Measurements from ENCODE around the gene CEND1. TPM values are rescaled to one million over a fixed set of nuclear protein-coding genes. Genes with fewer than 3 reads are reported as not detected.
A peak's percentile ranks its signal among the peaks of the same experiment; 100 is the strongest.

CEND1 gene
- polyA plus RNA-seq, 4 donors, result 0.36 to 0.96 (median 0.54) TPM

- DNase-seq (ENCODE audit: low read depth in 4 of 4, low spot score in 3 of 4), result no peak
Observed at GRCh38 chr11:782264-783174, 7.4 kb downstream of the CEND1 start.

DNA sequence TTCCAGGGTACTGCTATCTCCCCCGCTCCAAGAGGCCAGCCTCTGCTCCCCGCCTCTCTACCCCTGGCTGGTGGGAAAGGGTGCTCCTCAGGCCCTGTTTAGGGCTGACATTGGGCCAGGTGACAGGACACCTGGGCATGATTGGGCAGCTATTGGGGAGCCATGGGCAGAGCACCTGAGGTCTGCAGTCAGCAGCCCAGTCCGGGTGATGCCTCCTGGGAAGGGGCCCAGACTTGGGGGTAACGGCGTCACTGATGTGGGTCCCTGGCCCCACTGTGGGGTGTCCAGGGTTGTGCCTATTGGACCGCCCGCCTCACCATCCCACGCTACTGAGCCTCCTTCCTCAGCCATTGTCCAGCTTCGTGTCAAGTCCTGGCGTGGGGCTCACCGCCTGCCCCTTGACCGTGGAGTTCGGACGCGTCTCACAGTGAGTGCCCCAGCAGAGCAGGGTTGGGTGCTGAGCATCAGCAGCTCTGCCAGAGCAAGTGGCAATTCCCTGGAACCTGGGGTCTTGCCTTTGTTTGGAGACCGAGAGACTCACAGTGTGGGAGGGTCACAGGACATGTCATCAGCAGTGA, 9.8 kb downstream of the CEND1 start:
- no peak for DNase-seq (ENCODE audit: low read depth in 4 of 4, low spot score in 3 of 4)

- DNase-seq (ENCODE audit: low read depth in 4 of 4, low spot score in 3 of 4), result no peak
Observed at GRCh38 chr11:778976-779954, 10.6 kb downstream of the CEND1 start.

- peak; percentile 80 to 84 (median 80) for DNase-seq (ENCODE audit: low read depth in 4 of 4, low spot score in 3 of 4)
Observed at GRCh38 chr11:777288-778255, 12.3 kb downstream of the CEND1 start, which contains the start of gene GATD1. Gene GATD1, minus strand, starts transcription at chr11:777487. Its CDS starts 25 bp downstream, at chr11:777462.

- DNase-seq (ENCODE audit: low read depth in 4 of 4, low spot score in 3 of 4), result no peak
Observed at GRCh38 chr11:776561-777287, 13.2 kb downstream of the CEND1 start.

DNA sequence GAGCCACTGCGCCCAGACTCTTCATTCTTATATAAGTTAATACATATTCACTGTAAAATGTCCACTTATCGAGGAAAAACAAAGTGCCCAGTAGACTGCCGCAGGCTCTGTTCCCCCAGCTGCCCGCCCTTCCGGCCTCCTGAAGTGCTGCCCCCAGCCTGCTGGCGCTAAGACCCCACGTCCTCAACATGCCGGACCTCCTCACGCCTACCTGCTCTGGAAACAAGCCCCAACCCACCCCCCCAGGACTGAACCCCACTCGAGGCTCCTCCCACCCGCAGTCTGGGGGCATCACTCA, 13.7 kb downstream of the CEND1 start:
- DNase-seq (ENCODE audit: low read depth in 4 of 4, low spot score in 3 of 4), result no peak

DNA sequence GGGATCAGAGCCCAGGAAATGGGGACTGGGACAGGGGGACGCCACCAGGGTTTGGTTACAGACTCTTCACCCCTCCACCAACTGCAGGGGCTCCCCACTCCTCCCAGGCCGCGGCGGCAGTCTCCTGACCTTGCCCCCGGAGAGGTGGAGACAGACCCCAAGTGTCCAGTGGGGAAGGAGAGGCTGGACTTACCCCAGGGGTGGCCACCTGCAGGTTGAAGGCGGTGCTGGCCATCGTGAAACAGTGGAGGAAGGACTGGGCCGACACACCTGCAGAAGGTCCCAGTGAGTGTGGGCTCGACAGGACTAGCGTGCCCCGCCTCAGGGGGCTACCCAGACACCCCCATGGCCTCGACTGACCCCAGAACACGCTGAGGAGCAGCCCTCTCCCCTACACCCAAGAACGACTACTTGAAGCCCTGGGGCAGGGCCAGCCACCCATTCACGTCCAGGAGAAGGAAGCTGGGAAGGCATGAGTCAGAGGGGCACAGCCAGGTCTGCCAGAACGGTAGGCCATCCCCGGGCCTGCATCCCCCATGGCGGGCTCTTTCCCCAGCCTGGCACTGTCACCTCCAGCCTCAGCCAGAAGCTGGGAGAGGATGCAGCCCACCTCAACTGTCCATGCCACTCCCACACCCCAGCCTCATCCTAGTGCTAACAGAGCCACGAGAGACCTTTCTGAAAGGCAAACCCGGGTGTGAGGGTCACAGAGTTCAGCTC, 14.9 kb downstream of the CEND1 start:
- DNase-seq (ENCODE audit: low read depth in 4 of 4, low spot score in 3 of 4), result no peak

- no peak for DNase-seq (ENCODE audit: low read depth in 4 of 4, low spot score in 3 of 4)
Observed at GRCh38 chr11:773830-774229, 16.1 kb downstream of the CEND1 start.

- DNase-seq (ENCODE audit: low read depth in 4 of 4, low spot score in 3 of 4), result no peak
Observed at GRCh38 chr11:773425-773824, 16.5 kb downstream of the CEND1 start.

DNA sequence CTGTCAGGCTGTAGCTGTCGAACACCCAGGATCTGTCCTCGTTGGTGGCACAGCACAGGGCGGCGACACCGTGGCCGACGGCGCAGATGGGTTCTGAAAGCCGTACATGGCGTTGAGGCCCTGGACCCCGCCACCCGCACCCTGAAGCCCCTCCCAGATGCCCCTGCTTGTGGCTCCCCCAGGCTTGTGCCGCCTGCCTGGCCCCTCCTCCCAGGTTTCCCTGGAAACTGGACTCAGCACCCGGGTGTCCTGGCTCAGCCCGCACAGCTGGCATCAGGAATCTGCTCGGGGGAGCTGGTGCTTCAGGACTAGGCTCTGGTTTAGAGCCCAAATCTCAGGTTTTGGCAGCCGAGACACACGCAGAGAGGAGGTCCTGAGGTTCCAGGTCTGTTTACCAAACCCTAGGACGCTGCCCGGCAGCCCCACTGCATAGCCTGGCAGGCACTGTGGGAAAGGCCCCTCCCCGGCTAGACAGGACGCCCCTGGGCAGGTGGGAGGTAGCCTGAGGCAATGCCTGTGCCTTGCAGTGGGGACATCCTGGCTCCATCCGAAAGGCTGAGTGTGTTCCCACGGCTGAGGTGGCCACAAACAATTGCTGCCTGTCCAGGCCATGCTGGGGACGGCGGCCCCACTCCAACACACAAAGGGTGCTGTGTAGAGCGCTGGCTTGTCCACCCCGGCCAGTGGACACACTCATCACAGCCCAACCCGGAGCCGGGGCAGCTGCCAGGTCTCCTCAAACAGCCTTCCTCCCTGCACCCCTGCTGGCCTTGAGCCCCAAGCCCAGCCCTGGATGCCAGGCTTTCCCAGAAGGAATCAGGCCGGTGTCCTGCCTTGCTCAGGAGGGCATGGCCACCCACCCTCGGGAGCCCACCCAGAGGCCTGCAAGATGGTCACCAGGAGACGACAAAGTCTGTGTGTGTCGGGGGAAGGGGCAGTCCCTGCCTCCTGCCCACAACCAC, 17.2 kb downstream of the CEND1 start:
- no peak for DNase-seq (ENCODE audit: low read depth in 4 of 4, low spot score in 3 of 4)

DNA sequence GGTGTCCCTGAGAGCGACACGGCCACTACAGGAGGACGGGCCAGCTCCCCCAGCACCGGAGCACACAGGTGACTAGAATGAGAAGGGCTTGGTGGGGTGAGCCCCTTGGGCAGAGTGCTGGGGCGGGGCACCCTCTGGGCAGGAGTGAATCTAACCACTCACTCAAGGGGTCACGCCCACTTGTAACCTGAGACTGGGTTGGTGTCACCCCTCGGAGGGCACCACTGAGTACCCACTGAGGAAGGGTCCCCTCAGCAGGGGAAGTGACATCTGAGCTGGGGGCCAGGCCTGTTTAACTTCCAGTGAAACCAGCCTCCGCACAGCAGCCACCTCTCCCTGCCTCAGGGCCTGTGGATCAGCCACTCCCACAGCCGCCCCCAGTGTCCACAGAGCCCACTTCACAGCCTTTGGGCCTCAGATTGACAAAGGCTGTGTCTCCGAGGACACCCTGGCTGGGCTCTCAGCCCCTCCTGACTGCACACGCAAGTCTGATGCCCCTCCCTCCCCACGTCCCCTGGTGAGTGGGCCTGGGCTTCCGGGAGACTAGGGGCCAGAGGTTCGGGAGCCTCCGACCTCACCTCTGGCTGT, 18.2 kb downstream of the CEND1 start:
- DNase-seq (ENCODE audit: low read depth in 4 of 4, low spot score in 3 of 4), result no peak

DNA sequence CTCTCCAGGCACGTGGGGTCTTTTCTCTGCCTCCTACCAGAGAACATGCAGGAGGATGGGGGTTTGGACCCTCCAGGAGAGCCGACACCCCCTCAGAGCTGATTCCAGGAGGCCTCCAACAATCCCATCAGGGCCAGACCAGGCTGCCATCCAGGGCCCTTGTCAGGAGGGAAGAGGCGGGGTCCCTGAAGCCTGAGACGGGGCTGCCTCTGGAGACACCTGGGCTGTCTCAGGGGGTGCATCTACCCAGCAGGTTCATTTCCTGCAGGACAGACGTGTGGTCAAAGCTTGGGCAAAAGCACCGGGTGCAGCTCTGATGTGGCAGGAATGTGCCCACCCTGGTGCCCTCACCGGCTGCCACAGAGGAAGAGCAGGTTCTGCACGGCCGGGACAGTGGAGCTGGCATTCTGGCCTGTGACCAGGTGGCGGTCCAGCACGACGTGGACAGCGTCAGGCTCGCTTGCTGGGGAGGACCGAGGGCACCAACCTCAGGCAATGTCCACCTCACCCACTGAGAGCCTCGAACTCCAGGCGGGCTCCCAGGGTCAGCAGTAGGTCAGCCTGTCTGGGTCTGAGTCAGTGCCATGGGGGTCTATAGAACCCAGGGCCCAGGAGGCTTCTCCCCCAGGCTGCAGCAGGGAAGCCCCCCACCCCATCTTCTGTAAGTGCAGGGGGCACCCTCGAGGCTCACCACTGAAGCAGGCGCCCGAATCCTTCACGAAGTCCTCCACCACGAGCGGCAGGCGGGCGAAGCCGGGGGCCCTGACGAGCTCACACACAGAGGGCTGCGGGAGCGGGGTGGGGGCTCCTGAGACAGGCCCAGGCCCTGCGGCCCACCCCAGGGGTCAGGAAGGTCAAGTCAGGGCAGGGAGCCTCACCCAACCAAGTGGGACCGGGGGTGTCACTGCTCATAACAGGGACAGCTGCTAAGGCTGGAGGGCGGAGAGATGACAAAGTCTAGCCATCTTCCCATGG, 19.0 kb downstream of the CEND1 start:
- DNase-seq (ENCODE audit: low read depth in 4 of 4, low spot score in 3 of 4), result no peak

DNA sequence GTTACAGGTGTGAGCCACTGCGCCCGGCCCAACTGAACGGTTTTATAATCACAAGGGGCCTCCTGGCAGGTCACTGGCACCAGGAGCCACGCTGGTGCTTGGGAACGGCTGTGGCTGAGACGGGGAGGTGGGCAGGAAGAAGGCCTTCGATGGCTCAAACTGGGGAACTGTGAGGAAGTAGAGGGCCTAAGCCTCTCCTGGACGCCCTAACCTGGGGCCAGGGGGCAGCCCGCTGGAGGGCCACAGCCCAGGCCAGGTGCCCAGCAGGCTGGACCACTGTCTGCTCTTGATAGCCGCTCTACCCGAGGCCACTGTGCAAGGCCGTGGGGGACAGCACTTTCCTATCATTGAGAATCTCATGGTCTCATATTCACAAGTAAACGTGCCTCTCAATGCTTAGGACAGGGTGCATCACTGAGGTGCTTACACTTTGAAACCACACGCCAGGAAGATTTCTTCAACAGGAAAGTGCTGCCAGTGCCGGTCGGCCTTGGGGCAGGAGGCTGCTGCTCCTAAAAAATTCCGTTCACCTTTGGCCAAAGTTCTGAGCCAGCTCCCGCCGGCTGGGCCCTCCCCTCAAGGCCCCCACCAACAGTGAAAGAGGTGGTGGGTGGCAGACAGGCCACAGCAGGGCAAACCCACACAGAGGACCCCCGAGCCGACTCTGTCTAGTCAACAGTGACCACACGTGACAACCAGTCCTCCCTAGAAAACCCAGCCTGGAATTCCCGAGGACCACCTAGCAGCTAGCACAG, 19.8 kb downstream of the CEND1 start:
- no peak for DNase-seq (ENCODE audit: low read depth in 4 of 4, low spot score in 3 of 4)

DNA sequence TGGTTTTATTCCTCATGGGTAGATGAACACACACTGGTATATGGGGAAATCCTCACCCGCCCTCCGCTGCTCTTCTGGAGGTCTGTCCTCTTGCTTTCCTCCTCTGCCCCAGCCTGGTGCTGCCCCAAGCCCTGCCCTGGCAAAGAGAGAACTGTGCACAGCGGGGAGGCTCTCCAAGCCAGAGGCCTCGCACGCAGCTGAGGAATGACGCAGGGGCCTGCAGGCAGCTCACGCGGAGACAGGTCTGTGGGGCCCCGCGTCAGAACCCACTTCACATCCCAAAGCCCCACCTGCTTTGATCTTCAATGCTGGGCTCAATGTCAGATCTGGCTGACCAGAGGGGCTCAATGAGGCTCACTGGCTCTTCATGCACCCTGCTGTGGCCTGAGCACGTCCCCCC, 22.7 kb downstream of the CEND1 start:
- no peak for DNase-seq (ENCODE audit: low read depth in 4 of 4, low spot score in 3 of 4)

DNA sequence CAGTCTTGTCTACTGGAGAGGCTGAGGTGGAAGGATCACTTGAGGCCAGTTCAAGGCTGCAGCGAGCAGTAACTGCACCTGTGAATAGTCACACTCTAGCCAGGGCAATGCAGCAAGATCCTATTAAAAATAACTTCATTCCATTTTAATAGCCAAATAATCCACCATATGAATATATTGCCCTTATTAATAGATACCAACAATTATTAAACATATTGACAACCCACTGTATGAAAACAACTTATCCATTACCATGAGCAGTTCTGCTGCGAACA, 23.0 kb downstream of the CEND1 start:
- no peak for DNase-seq (ENCODE audit: low read depth in 4 of 4, low spot score in 3 of 4)

All from right renal pelvis (tissue), 4 donors.